HG02943 (cell line): ENCODE data around the gene ZNF445.
"Not testable (repeated sequence)": the region's sequence is repeated elsewhere in the genome, so short reads cannot be mapped to it uniquely, and the experiment has no call there.

Experiments used
- ATAC-seq: cut with Tn5 transposase; IDR thresholded peaks from one replicate; pipeline ENCODE4 v1.9.1; 2021; ENCODE audit warnings: mild to moderate bottlenecking, low read depth, moderate library complexity; ENCODE audit not compliant: unreplicated experiment

Gene ZNF445

GRCh38 chr3:44411031-44411645 lies 66.3 kb downstream of the ZNF445 start:
- no peak for ATAC-seq

GRCh38 chr3:44409640-44410410 lies 67.6 kb downstream of the ZNF445 start:
- ATAC-seq, result no peak

- ATAC-seq, result no peak
Observed at GRCh38 chr3:44402548-44402947, 74.9 kb downstream of the ZNF445 start.

- no peak for ATAC-seq
Observed at GRCh38 chr3:44400771-44401170, 76.7 kb downstream of the ZNF445 start.

GRCh38 chr3:44398853-44399252 lies 78.6 kb downstream of the ZNF445 start:
- no peak for ATAC-seq

- ATAC-seq, result not testable (repeated sequence)
Observed at GRCh38 chr3:44398271-44398670, 79.2 kb downstream of the ZNF445 start.

- ATAC-seq, result no peak
Observed at GRCh38 chr3:44396200-44397171, 81.0 kb downstream of the ZNF445 start.

- no peak for ATAC-seq
Observed at GRCh38 chr3:44395714-44396113, 81.8 kb downstream of the ZNF445 start.

- ATAC-seq, result no peak
Observed at GRCh38 chr3:44392489-44392888, 85.0 kb downstream of the ZNF445 start.

GRCh38 chr3:44387404-44387803 lies 90.1 kb downstream of the ZNF445 start:
- no peak for ATAC-seq
